Endodermal cell (in vitro differentiated cells): ENCODE results near the gene KDM5A. TPM values are rescaled to one million over a fixed set of nuclear protein-coding genes. Genes with fewer than 3 reads are reported as not detected.

Experiments used
- DNase-seq: peaks from one replicate; pipeline ENCODE4 v3.0.0-alpha.2; 2017
- H3K27ac ChIP-seq: 2 replicates; pipeline ENCODE4 v1.5.1; 2013; ENCODE audit warnings: mild to moderate bottlenecking, low read depth, low read length, moderate library complexity
- H3K27me3 ChIP-seq: 2 replicates; pipeline ENCODE4 v1.6.1; 2013; ENCODE audit warnings: mild to moderate bottlenecking, low read length, moderate library complexity; ENCODE audit not compliant: insufficient read depth, control insufficient read depth, poor library complexity, severe bottlenecking
- H3K36me3 ChIP-seq: 2 replicates; pipeline ENCODE4 v1.7.0; 2013; ENCODE audit warnings: mild to moderate bottlenecking, low read length, moderate library complexity; ENCODE audit not compliant: control insufficient read depth, insufficient read depth
- H3K4me1 ChIP-seq: one replicate; pipeline ENCODE4 v1.7.0; 2013; ENCODE audit warnings: low read length; ENCODE audit not compliant: control insufficient read depth, insufficient read depth
- H3K4me3 ChIP-seq: 2 replicates; pipeline ENCODE4 v1.5.1; 2013; ENCODE audit warnings: mild to moderate bottlenecking, low read length, moderate library complexity
- H3K9ac ChIP-seq: 2 replicates; pipeline ENCODE4 v1.6.1; 2013; ENCODE audit warnings: mild to moderate bottlenecking, low read length, moderate library complexity; ENCODE audit not compliant: poor library complexity, severe bottlenecking; ENCODE audit errors: extremely low read depth
- H3K9me3 ChIP-seq: 2 replicates; pipeline ENCODE4 v1.6.1; 2013; ENCODE audit warnings: mild to moderate bottlenecking, low read length, moderate library complexity; ENCODE audit not compliant: control insufficient read depth
- H3K27ac Mint-ChIP-seq: 2 replicates; pipeline ENCODE4 v1.8.0; 2020; ENCODE audit warnings: mixed read lengths
- H3K27me3 Mint-ChIP-seq: 2 replicates; pipeline ENCODE4 v1.8.0; 2021; ENCODE audit warnings: mild to moderate bottlenecking, mixed read lengths; ENCODE audit not compliant: insufficient read depth
- H3K36me3 Mint-ChIP-seq: 2 replicates; pipeline ENCODE4 v1.8.0; 2020; ENCODE audit warnings: low read depth, mixed read lengths
- H3K4me1 Mint-ChIP-seq: 2 replicates; pipeline ENCODE4 v1.8.0; 2020; ENCODE audit warnings: mixed read lengths
- H3K4me3 Mint-ChIP-seq: 2 replicates; pipeline ENCODE4 v1.8.0; 2020; ENCODE audit warnings: mild to moderate bottlenecking, moderate library complexity, mixed read lengths
- H3K9me3 Mint-ChIP-seq: 2 replicates; pipeline ENCODE4 v1.8.0; 2020; ENCODE audit warnings: mild to moderate bottlenecking, mixed read lengths
- WGBS, 2 experiments: methylation state at CpG; one replicate each; pipeline versions ENCODE4 v1.1.5 to v1.1.7; 2013; ENCODE audit warnings: missing lambda C conversion rate in 2 of 2, mixed read lengths in 1 of 2; ENCODE audit not compliant: insufficient coverage in 1 of 2, insufficient read length in 1 of 2; 5-methylcytosine and 5-hydroxymethylcytosine counted together
- total RNA-seq, 2 donors: library from RNA; stranded (reverse); fragmentation: NEBNext Ultra II Directional in 1 of 2; extraction: Animal tissue kit (Norgen Biotek cat#: 25700) in 1 of 2; gene quantifications; 2 replicates in 1 of 2; 3 replicates in 1 of 2; pipeline ENCODE4 v1.2.1, GENCODE V29; 2021
- TF ChIP-seq, protein P1 (sequence below): fragments of 200-600 bp; sonication (generic); conservative IDR thresholded peaks from 2 replicates; pipeline ENCODE4 v1.5.0; 2021; ENCODE audit warnings: antibody characterized with exemption, mild to moderate bottlenecking

Gene KDM5A
- total RNA-seq, 2 donors from 2014 or later, result 59.9 to 157 TPM

DNA sequence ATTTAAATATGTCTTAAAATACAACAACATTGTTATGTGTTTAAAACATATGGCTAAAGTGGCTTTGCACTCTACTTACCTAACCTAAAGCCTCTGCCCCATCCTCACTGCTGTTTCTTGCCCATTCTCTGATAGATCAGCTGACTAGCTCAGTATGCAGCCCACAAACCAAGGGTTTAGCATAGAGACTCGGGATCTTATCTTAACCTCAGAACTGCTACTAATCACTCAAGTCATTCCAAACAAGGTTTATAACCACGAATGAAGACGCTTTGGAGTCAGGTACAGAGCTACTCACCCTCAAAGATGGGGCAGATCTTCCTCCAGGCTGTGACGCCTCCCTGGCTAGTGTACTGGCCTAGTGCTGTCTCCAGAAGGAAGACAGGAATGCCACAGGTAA, 145.7 kb downstream of the KDM5A start:
- Histone ChIP-seq H3K9me3 (peaks cover 20% of the 10 kb centered on the region), H3K27ac (no peak overlapping the region), H3K27me3 (no peaks in the 10 kb centered on the region), H3K36me3 (no peaks in the 10 kb centered on the region), H3K4me1 (no peaks in the 10 kb centered on the region), H3K4me3 (no peak overlapping the region), H3K9ac (no peak overlapping the region)
- Mint-ChIP-seq H3K27ac (no peak overlapping the region), H3K4me3 (no peak overlapping the region), H3K9me3 (peaks cover 37% of the 10 kb centered on the region), H3K36me3 (no peaks in the 10 kb centered on the region), H3K27me3 (peaks cover 23% of the 10 kb centered on the region), H3K4me1 (no peaks in the 10 kb centered on the region)
- 77 to 84% methylated on average over 4 of the region's 4 CpGs for WGBS, 2 experiments
- TF ChIP-seq, protein P1, sequence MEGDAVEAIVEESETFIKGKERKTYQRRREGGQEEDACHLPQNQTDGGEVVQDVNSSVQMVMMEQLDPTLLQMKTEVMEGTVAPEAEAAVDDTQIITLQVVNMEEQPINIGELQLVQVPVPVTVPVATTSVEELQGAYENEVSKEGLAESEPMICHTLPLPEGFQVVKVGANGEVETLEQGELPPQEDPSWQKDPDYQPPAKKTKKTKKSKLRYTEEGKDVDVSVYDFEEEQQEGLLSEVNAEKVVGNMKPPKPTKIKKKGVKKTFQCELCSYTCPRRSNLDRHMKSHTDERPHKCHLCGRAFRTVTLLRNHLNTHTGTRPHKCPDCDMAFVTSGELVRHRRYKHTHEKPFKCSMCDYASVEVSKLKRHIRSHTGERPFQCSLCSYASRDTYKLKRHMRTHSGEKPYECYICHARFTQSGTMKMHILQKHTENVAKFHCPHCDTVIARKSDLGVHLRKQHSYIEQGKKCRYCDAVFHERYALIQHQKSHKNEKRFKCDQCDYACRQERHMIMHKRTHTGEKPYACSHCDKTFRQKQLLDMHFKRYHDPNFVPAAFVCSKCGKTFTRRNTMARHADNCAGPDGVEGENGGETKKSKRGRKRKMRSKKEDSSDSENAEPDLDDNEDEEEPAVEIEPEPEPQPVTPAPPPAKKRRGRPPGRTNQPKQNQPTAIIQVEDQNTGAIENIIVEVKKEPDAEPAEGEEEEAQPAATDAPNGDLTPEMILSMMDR, result no peak
- no peak for DNase-seq

DNA sequence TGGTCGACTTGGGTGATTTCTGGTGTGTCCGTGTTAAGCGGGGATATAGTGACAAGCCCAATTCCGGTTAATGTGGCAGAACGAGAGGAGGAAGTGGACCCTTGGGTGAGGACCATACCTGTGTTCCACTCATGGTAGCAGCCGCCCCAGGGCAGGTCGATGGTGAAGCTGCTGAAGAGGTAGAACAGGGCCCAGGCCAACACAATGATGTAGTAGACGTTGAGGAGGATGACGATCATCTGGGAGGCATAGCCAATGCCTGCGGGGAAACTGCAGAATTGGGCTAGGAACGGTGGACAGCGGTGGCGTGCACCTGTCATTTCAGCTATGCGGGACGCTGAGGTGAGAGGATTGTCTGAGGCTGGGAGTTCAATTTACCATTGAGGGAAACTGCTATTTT, 146.6 kb downstream of the KDM5A start:
- Histone ChIP-seq H3K27me3 (no peaks in the 10 kb centered on the region), H3K4me3 (no peak overlapping the region), H3K27ac (no peak overlapping the region), H3K36me3 (no peaks in the 10 kb centered on the region), H3K9ac (no peak overlapping the region), H3K9me3 (peaks cover 13% of the 10 kb centered on the region), H3K4me1 (no peaks in the 10 kb centered on the region)
- H3K27ac Mint-ChIP-seq, result no peak overlapping the region
- H3K4me1 Mint-ChIP-seq, result no peaks in the 10 kb centered on the region
- peak; percentile 33 for DNase-seq
- TF ChIP-seq, protein P1, result no peak
- H3K4me3 Mint-ChIP-seq, result no peak overlapping the region
- 94 to 95% methylated on average over 12 to 15 of the region's 15 CpGs for WGBS, 2 experiments
- no peaks in the 10 kb centered on the region for H3K36me3 Mint-ChIP-seq
- H3K9me3 Mint-ChIP-seq, result peaks cover 38% of the 10 kb centered on the region
- peaks cover 20% of the 10 kb centered on the region for H3K27me3 Mint-ChIP-seq

DNA sequence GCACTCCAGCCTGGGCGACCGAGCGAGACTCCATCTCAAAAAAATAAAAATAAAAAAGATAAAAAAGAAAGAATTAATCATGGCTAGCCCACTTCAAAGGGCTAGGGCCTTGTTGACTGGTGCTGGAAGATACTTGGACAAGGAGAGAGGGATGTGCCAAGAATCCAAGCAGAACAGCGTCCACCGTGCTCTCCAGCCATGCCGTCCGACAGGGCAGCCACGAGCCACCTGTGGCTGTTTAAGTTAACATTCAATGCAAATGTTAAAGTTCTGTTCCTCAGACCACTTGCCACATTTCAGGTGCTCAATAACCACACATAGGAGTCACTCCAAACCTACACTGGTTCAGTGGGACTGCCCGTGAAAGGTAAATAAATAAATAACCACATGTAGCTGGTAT, 147.9 kb downstream of the KDM5A start:
- Histone ChIP-seq H3K36me3 (no peaks in the 10 kb centered on the region), H3K9ac (no peak overlapping the region), H3K27ac (no peak overlapping the region), H3K27me3 (no peaks in the 10 kb centered on the region), H3K9me3 (peaks cover 12% of the 10 kb centered on the region), H3K4me3 (no peak overlapping the region), H3K4me1 (no peaks in the 10 kb centered on the region)
- H3K27me3 Mint-ChIP-seq, result peaks cover 25% of the 10 kb centered on the region
- no peak overlapping the region for H3K4me3 Mint-ChIP-seq
- no peak for DNase-seq
- 91 to 96% methylated on average over 6 of the region's 9 CpGs for WGBS, 2 experiments
- TF ChIP-seq, protein P1, result no peak
- peaks cover 39% of the 10 kb centered on the region for H3K9me3 Mint-ChIP-seq
- H3K27ac Mint-ChIP-seq, result no peak overlapping the region
- H3K36me3 Mint-ChIP-seq, result peaks cover 2% of the 10 kb centered on the region
- no peaks in the 10 kb centered on the region for H3K4me1 Mint-ChIP-seq
